ENCODE results near the gene NCS1. TPM values are rescaled to one million over a fixed set of nuclear protein-coding genes. Genes with fewer than 3 reads are reported as not detected.

NCS1 gene
- total RNA-seq, 1 experiment from 2014 or later: 58.6 TPM

GRCh38 chr9:130150779-130151382, 21.3 kb upstream of the NCS1 start:
- BruUV-seq (replicated peaks): no TSS peak
- DNase-seq (ENCODE audit: low spot score): no peak
- H3K27ac ChIP-seq (ENCODE audit: low read depth, low read length, poor library complexity, severe bottlenecking): no peak overlapping the region
- H3K36me3 ChIP-seq (ENCODE audit: insufficient read depth, low read length, poor library complexity, severe bottlenecking): no peaks in the 10 kb centered on the region
- no peaks in the 10 kb centered on the region for H3K9me3 ChIP-seq (ENCODE audit: low read depth, low read length, poor library complexity, severe bottlenecking)
- no peaks in the 10 kb centered on the region for H3K4me1 ChIP-seq (ENCODE audit: insufficient read depth, low read length, poor library complexity, severe bottlenecking)
- H3K27me3 ChIP-seq (replicated peaks; ENCODE audit: insufficient read depth, low read depth, low read length, poor library complexity): no peaks in the 10 kb centered on the region
- ChIA-PET POLR2A (ENCODE audit: low non-redundant PET) (no interaction called here), CTCF (no interaction called here)
- no peak overlapping the region for H3K4me3 ChIP-seq (ENCODE audit: low read depth, low read length, poor library complexity, severe bottlenecking)
- TF ChIP-seq, protein P1, sequence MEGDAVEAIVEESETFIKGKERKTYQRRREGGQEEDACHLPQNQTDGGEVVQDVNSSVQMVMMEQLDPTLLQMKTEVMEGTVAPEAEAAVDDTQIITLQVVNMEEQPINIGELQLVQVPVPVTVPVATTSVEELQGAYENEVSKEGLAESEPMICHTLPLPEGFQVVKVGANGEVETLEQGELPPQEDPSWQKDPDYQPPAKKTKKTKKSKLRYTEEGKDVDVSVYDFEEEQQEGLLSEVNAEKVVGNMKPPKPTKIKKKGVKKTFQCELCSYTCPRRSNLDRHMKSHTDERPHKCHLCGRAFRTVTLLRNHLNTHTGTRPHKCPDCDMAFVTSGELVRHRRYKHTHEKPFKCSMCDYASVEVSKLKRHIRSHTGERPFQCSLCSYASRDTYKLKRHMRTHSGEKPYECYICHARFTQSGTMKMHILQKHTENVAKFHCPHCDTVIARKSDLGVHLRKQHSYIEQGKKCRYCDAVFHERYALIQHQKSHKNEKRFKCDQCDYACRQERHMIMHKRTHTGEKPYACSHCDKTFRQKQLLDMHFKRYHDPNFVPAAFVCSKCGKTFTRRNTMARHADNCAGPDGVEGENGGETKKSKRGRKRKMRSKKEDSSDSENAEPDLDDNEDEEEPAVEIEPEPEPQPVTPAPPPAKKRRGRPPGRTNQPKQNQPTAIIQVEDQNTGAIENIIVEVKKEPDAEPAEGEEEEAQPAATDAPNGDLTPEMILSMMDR (conservative IDR thresholded peaks at IDR 0.05; ENCODE audit: low read depth, low read length): no peak
- no peak for TF ChIP-seq EZH2 (IDR thresholded peaks at IDR 0.05; ENCODE audit: borderline replicate concordance, low read depth, low read length, poor library complexity, severe bottlenecking)
- intact Hi-C loops (cut with micrococcal nuclease; ENCODE audit: unreplicated experiment): no loop called here

GRCh38 chr9:130154816-130155215, 17.4 kb upstream of the NCS1 start:
- H3K27me3 ChIP-seq (replicated peaks; ENCODE audit: insufficient read depth, low read depth, low read length, poor library complexity): no peaks in the 10 kb centered on the region
- POLR2A ChIA-PET (ENCODE audit: low non-redundant PET): no interaction called here
- H3K27ac ChIP-seq (ENCODE audit: low read depth, low read length, poor library complexity, severe bottlenecking): no peak overlapping the region
- H3K4me1 ChIP-seq (ENCODE audit: insufficient read depth, low read length, poor library complexity, severe bottlenecking): no peaks in the 10 kb centered on the region
- DNase-seq (ENCODE audit: low spot score): no peak
- CTCF ChIA-PET: interaction anchor here (0.6 to 0.8 kb wide), 2 partner anchors 11 to 87 kb away, joined by 3 to 9 read pairs; no protein-coding TSS in a partner anchor
- no peak for TF ChIP-seq EZH2 (IDR thresholded peaks at IDR 0.05; ENCODE audit: borderline replicate concordance, low read depth, low read length, poor library complexity, severe bottlenecking)
- TF ChIP-seq, protein P1 (conservative IDR thresholded peaks at IDR 0.05; ENCODE audit: low read depth, low read length): no peak
- H3K4me3 ChIP-seq (ENCODE audit: low read depth, low read length, poor library complexity, severe bottlenecking): no peak overlapping the region
- intact Hi-C loops (cut with micrococcal nuclease; ENCODE audit: unreplicated experiment): no loop called here
- no peaks in the 10 kb centered on the region for H3K9me3 ChIP-seq (ENCODE audit: low read depth, low read length, poor library complexity, severe bottlenecking)
- no TSS peak for BruUV-seq (replicated peaks)
- H3K36me3 ChIP-seq (ENCODE audit: insufficient read depth, low read length, poor library complexity, severe bottlenecking): no peaks in the 10 kb centered on the region

- DNase-seq (ENCODE audit: low spot score): no peak
- H3K9me3 ChIP-seq (ENCODE audit: low read depth, low read length, poor library complexity, severe bottlenecking): no peaks in the 10 kb centered on the region
- no peaks in the 10 kb centered on the region for H3K27me3 ChIP-seq (replicated peaks; ENCODE audit: insufficient read depth, low read depth, low read length, poor library complexity)
- TF ChIP-seq, protein P1 (conservative IDR thresholded peaks at IDR 0.05; ENCODE audit: low read depth, low read length): no peak
- no peak for TF ChIP-seq EZH2 (IDR thresholded peaks at IDR 0.05; ENCODE audit: borderline replicate concordance, low read depth, low read length, poor library complexity, severe bottlenecking)
- no peak overlapping the region for H3K4me3 ChIP-seq (ENCODE audit: low read depth, low read length, poor library complexity, severe bottlenecking)
- BruUV-seq (replicated peaks): no TSS peak
- CTCF ChIA-PET: no interaction called here
- H3K4me1 ChIP-seq (ENCODE audit: insufficient read depth, low read length, poor library complexity, severe bottlenecking): no peaks in the 10 kb centered on the region
- no peak overlapping the region for H3K27ac ChIP-seq (ENCODE audit: low read depth, low read length, poor library complexity, severe bottlenecking)
- POLR2A ChIA-PET (ENCODE audit: low non-redundant PET): no interaction called here
- intact Hi-C loops (cut with micrococcal nuclease; ENCODE audit: unreplicated experiment): no loop called here
- no peaks in the 10 kb centered on the region for H3K36me3 ChIP-seq (ENCODE audit: insufficient read depth, low read length, poor library complexity, severe bottlenecking)
Measured at GRCh38 chr9:130155647-130156046, 16.6 kb upstream of the NCS1 start.
